ENCODE data around the gene TMUB1.

The TMUB1 gene

GRCh38 chr7:151071032-151071866, 12.0 kb downstream of the TMUB1 start:
- H3K36me3 ChIP-seq (ENCODE audit: control insufficient read depth in 5 of 5, insufficient read depth in 5 of 5, low read length in 5 of 5): peaks cover 0 to 90% (median 84%) of the 10 kb centered on the region in 5 donors
- H3K4me3 ChIP-seq (ENCODE audit: low read depth in 1 of 5, low read length in 5 of 5): no peak overlapping the region
- H3K27me3 ChIP-seq (ENCODE audit: control insufficient read depth in 5 of 5, insufficient read depth in 4 of 5, low read length in 5 of 5): no peaks in the 10 kb centered on the region
- no peak overlapping the region for H3K9ac ChIP-seq (ENCODE audit: low read length in 5 of 5)
- H3K9me3 ChIP-seq (ENCODE audit: control insufficient read depth in 5 of 5, low read length in 5 of 5): no peaks in the 10 kb centered on the region
- H3K27ac ChIP-seq (ENCODE audit: low read depth, low read length): no peak overlapping the region
- H3K4me1 ChIP-seq (ENCODE audit: control insufficient read depth in 5 of 5, insufficient read depth in 5 of 5, low read length in 5 of 5): no peaks in the 10 kb centered on the region

GRCh38 chr7:151070574-151070960, 12.7 kb downstream of the TMUB1 start:
- no peaks in the 10 kb centered on the region for H3K9me3 ChIP-seq (ENCODE audit: control insufficient read depth in 5 of 5, low read length in 5 of 5)
- no peak overlapping the region for H3K4me3 ChIP-seq (ENCODE audit: low read depth in 1 of 5, low read length in 5 of 5)
- H3K27me3 ChIP-seq (ENCODE audit: control insufficient read depth in 5 of 5, insufficient read depth in 4 of 5, low read length in 5 of 5): no peaks in the 10 kb centered on the region
- peaks cover 0 to 90% (median 84%) of the 10 kb centered on the region in 5 donors for H3K36me3 ChIP-seq (ENCODE audit: control insufficient read depth in 5 of 5, insufficient read depth in 5 of 5, low read length in 5 of 5)
- H3K9ac ChIP-seq (ENCODE audit: low read length in 5 of 5): no peak overlapping the region
- H3K27ac ChIP-seq (ENCODE audit: low read depth, low read length): no peak overlapping the region
- no peaks in the 10 kb centered on the region for H3K4me1 ChIP-seq (ENCODE audit: control insufficient read depth in 5 of 5, insufficient read depth in 5 of 5, low read length in 5 of 5)

- H3K27me3 ChIP-seq (ENCODE audit: control insufficient read depth in 5 of 5, insufficient read depth in 4 of 5, low read length in 5 of 5): no peaks in the 10 kb centered on the region
- H3K4me1 ChIP-seq (ENCODE audit: control insufficient read depth in 5 of 5, insufficient read depth in 5 of 5, low read length in 5 of 5): no peaks in the 10 kb centered on the region
- no peaks in the 10 kb centered on the region for H3K9me3 ChIP-seq (ENCODE audit: control insufficient read depth in 5 of 5, low read length in 5 of 5)
- H3K27ac ChIP-seq (ENCODE audit: low read depth, low read length): no peak overlapping the region
- no peak overlapping the region for H3K4me3 ChIP-seq (ENCODE audit: low read depth in 1 of 5, low read length in 5 of 5)
- no peak overlapping the region for H3K9ac ChIP-seq (ENCODE audit: low read length in 5 of 5)
- H3K36me3 ChIP-seq (ENCODE audit: control insufficient read depth in 5 of 5, insufficient read depth in 5 of 5, low read length in 5 of 5): peaks cover 0 to 90% (median 84%) of the 10 kb centered on the region in 5 donors
These were observed 13.3 kb downstream of the TMUB1 start for GRCh38 chr7:151069841-151070573.

GRCh38 chr7:151068069-151068773, 15.1 kb downstream of the TMUB1 start:
- no peak overlapping the region for H3K4me3 ChIP-seq (ENCODE audit: low read depth in 1 of 5, low read length in 5 of 5)
- H3K9ac ChIP-seq (ENCODE audit: low read length in 5 of 5): no peak overlapping the region
- H3K4me1 ChIP-seq (ENCODE audit: control insufficient read depth in 5 of 5, insufficient read depth in 5 of 5, low read length in 5 of 5): peaks cover 0 to 3% (median 3%) of the 10 kb centered on the region in 5 donors
- H3K9me3 ChIP-seq (ENCODE audit: control insufficient read depth in 5 of 5, low read length in 5 of 5): no peaks in the 10 kb centered on the region
- no peak overlapping the region for H3K27ac ChIP-seq (ENCODE audit: low read depth, low read length)
- H3K36me3 ChIP-seq (ENCODE audit: control insufficient read depth in 5 of 5, insufficient read depth in 5 of 5, low read length in 5 of 5): peaks cover 0 to 85% (median 75%) of the 10 kb centered on the region in 5 donors
- H3K27me3 ChIP-seq (ENCODE audit: control insufficient read depth in 5 of 5, insufficient read depth in 4 of 5, low read length in 5 of 5): no peaks in the 10 kb centered on the region

GRCh38 chr7:151066273-151066974, 16.9 kb downstream of the TMUB1 start:
- peaks cover 0 to 81% (median 66%) of the 10 kb centered on the region in 5 donors for H3K36me3 ChIP-seq (ENCODE audit: control insufficient read depth in 5 of 5, insufficient read depth in 5 of 5, low read length in 5 of 5)
- no peaks in the 10 kb centered on the region for H3K9me3 ChIP-seq (ENCODE audit: control insufficient read depth in 5 of 5, low read length in 5 of 5)
- no peaks in the 10 kb centered on the region for H3K27me3 ChIP-seq (ENCODE audit: control insufficient read depth in 5 of 5, insufficient read depth in 4 of 5, low read length in 5 of 5)
- H3K4me3 ChIP-seq (ENCODE audit: low read depth in 1 of 5, low read length in 5 of 5): no peak overlapping the region
- no peak overlapping the region for H3K9ac ChIP-seq (ENCODE audit: low read length in 5 of 5)
- no peak overlapping the region for H3K27ac ChIP-seq (ENCODE audit: low read depth, low read length)
- peaks cover 0 to 19% (median 17%) of the 10 kb centered on the region in 5 donors for H3K4me1 ChIP-seq (ENCODE audit: control insufficient read depth in 5 of 5, insufficient read depth in 5 of 5, low read length in 5 of 5)

- H3K4me3 ChIP-seq (ENCODE audit: low read depth in 1 of 5, low read length in 5 of 5): no peak overlapping the region
- H3K9me3 ChIP-seq (ENCODE audit: control insufficient read depth in 5 of 5, low read length in 5 of 5): no peaks in the 10 kb centered on the region
- H3K4me1 ChIP-seq (ENCODE audit: control insufficient read depth in 5 of 5, insufficient read depth in 5 of 5, low read length in 5 of 5): peaks cover 0 to 28% (median 26%) of the 10 kb centered on the region in 5 donors
- no peak overlapping the region for H3K27ac ChIP-seq (ENCODE audit: low read depth, low read length)
- H3K27me3 ChIP-seq (ENCODE audit: control insufficient read depth in 5 of 5, insufficient read depth in 4 of 5, low read length in 5 of 5): no peaks in the 10 kb centered on the region
- peaks cover 0 to 72% (median 57%) of the 10 kb centered on the region in 5 donors for H3K36me3 ChIP-seq (ENCODE audit: control insufficient read depth in 5 of 5, insufficient read depth in 5 of 5, low read length in 5 of 5)
- no peak overlapping the region for H3K9ac ChIP-seq (ENCODE audit: low read length in 5 of 5)
These were observed 17.8 kb downstream of the TMUB1 start for GRCh38 chr7:151065516-151065915.

- peaks cover 0 to 67% (median 51%) of the 10 kb centered on the region in 5 donors for H3K36me3 ChIP-seq (ENCODE audit: control insufficient read depth in 5 of 5, insufficient read depth in 5 of 5, low read length in 5 of 5)
These were observed 18.3 kb downstream of the TMUB1 start for GRCh38 chr7:151064993-151065392.

GRCh38 chr7:151064454-151064853, 18.8 kb downstream of the TMUB1 start:
- Histone ChIP-seq H3K27me3 (ENCODE audit: control insufficient read depth in 5 of 5, insufficient read depth in 4 of 5, low read length in 5 of 5) (no peaks in the 10 kb centered on the region), H3K36me3 (ENCODE audit: control insufficient read depth in 5 of 5, insufficient read depth in 5 of 5, low read length in 5 of 5) (peaks cover 0 to 61% (median 46%) of the 10 kb centered on the region in 5 donors), H3K9me3 (ENCODE audit: control insufficient read depth in 5 of 5, low read length in 5 of 5) (no peaks in the 10 kb centered on the region), H3K4me1 (ENCODE audit: control insufficient read depth in 5 of 5, insufficient read depth in 5 of 5, low read length in 5 of 5) (peaks cover 0 to 35% (median 33%) of the 10 kb centered on the region in 5 donors), H3K27ac (ENCODE audit: low read depth, low read length) (no peak overlapping the region), H3K9ac (ENCODE audit: low read length in 5 of 5) (no peak overlapping the region), H3K4me3 (ENCODE audit: low read depth in 1 of 5, low read length in 5 of 5) (no peak overlapping the region)

More at GRCh38 chr7:151064993-151065392, 18.3 kb downstream of the TMUB1 start:
- Histone ChIP-seq H3K4me3 (ENCODE audit: low read depth in 1 of 5, low read length in 5 of 5) (no peak overlapping the region), H3K27me3 (ENCODE audit: control insufficient read depth in 5 of 5, insufficient read depth in 4 of 5, low read length in 5 of 5) (no peaks in the 10 kb centered on the region), H3K9me3 (ENCODE audit: control insufficient read depth in 5 of 5, low read length in 5 of 5) (no peaks in the 10 kb centered on the region), H3K27ac (ENCODE audit: low read depth, low read length) (no peak overlapping the region), H3K9ac (ENCODE audit: low read length in 5 of 5) (no peak overlapping the region), H3K4me1 (ENCODE audit: control insufficient read depth in 5 of 5, insufficient read depth in 5 of 5, low read length in 5 of 5) (peaks cover 0 to 33% (median 31%) of the 10 kb centered on the region in 5 donors)

- peak overlapping the region; percentile 72 for H3K27ac ChIP-seq (ENCODE audit: low read depth, low read length)
- peak overlapping the region in 2 of 5 donors; percentile 35 to 56 for H3K9ac ChIP-seq (ENCODE audit: low read length in 5 of 5)
- no peak overlapping the region for H3K4me3 ChIP-seq (ENCODE audit: low read depth in 1 of 5, low read length in 5 of 5)
- no peaks in the 10 kb centered on the region for H3K9me3 ChIP-seq (ENCODE audit: control insufficient read depth in 5 of 5, low read length in 5 of 5)
- peaks cover 3 to 46% (median 43%) of the 10 kb centered on the region in 5 donors for H3K4me1 ChIP-seq (ENCODE audit: control insufficient read depth in 5 of 5, insufficient read depth in 5 of 5, low read length in 5 of 5)
- H3K36me3 ChIP-seq (ENCODE audit: control insufficient read depth in 5 of 5, insufficient read depth in 5 of 5, low read length in 5 of 5): peaks cover 0 to 51% (median 39%) of the 10 kb centered on the region in 5 donors
- H3K27me3 ChIP-seq (ENCODE audit: control insufficient read depth in 5 of 5, insufficient read depth in 4 of 5, low read length in 5 of 5): no peaks in the 10 kb centered on the region
These were observed 20.1 kb downstream of the TMUB1 start for GRCh38 chr7:151063212-151063561.

All from subcutaneous abdominal adipose tissue (tissue), 5 donors.